Activated T-cell treated with anti-CD3 and anti-CD28 coated beads, Interleukin-2, amount 50 U/mL, for 1 hour (primary cell): Measurements from ENCODE around the gene DESI1.

Source experiments
- DNase-seq: peaks from one replicate; pipeline ENCODE4 v3.0.0-alpha.2; 2020

DESI1 gene

DNA sequence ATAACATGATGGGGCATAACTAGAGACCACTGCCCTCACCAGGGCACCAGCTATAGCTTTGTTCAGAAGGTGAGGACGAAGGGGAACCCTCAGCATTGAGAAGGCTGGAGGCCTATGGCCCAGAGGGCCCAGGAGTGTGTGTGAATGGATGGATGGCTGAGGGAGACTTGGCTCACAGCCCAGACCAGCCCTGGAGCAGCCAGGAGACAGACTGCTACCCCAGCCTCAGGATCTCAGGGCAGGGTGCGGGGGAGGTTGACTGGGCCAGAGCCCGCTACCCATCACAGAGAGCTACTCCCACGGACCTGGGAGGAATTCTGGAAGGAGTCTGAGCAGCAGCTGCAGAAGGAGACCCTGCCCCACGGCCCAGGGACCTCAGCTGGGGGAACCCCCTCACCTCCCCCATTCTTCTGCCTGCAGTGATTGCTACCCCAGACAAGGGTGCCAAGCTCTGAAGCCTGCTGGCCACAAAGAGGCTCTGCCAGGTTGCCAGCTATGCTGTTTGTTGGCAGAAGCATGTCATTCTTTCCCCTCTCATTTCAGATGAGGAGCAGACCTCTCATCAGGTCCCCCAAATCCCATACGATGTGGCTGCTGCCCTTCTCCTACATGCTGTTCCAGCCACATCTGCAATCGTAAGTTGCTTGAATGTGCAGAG, 65.4 kb downstream of the DESI1 start:
- no peak for DNase-seq

DNA sequence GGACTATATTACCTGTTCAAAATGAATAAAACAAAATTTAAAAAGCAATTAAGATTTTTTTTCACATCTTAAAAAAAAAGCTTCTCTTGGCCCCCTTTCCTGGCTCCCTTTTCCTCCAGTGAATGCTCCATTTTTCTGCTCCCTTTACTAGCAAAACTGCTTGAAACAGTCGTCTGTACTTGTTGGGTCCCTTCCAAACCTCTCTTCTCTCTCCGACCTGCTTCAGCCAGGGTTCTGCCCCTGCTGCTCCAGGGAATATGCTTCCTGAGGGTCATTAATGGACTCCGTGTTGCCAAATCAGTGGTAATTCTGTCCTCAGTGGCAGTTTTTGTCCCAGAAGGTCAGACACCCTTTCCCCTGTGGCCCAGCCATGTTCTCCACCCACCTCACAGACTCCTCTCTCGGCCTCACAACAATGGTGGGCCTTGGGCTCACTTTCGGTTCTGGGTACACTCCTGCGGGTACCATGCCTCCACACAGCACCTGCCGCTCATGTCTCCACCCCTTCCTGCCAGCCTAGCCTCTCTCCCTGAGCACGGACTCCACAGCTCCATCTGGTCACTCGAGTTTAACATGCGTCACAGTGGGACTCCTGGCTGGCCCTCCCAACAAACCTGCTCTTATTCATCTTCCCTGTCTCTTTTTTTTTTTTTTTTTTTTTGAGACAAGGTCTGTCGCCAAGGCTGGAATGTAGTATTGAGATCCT, 68.8 kb downstream of the DESI1 start:
- no peak for DNase-seq

DNA sequence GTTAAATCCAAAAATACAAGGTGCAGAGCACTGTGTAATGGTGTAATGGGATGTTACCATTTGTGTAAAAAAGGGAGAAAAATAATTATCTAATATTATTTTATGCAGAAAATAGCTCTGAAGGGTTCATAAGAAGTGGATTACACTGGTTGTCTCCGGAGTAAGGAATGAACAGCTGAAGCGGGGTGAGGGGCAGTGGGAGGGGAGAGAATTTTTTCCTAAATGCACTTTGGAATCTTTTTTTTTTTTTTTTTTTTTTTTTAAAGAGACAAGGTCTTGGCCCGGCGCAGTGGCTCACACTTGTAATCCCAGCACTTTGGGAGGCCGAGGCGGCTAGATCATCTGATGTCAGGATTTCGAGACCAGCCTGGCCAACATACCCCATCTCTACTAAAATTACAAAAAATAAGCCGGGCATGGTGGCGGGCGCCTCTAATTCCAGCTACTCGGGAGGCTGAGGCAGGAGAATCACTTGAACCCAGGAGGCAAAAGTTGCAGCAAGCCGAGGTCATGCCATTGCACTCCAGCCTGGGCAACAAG, 69.8 kb downstream of the DESI1 start:
- DNase-seq, result no peak

DNA sequence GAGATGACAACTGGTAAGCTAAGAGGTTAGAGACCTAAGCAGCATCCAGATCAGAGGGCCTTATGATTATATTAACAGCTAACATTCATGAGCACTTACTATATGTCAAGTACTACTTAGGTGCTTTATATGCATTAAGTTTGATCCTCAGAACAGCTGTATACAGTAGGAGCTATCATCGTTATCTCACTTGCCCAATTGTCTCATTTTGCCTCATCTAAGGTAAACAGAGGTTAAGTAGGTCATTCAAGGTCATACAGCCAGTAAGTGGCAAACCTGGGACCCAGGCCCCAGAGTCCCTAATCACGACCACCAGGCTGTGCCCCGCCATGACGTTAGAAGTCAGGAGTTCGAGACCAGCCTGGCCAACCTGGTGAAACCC, 72.0 kb downstream of the DESI1 start:
- no peak for DNase-seq
